ENCODE measurements around the gene SPEM3.

SPEM3 gene

DNA sequence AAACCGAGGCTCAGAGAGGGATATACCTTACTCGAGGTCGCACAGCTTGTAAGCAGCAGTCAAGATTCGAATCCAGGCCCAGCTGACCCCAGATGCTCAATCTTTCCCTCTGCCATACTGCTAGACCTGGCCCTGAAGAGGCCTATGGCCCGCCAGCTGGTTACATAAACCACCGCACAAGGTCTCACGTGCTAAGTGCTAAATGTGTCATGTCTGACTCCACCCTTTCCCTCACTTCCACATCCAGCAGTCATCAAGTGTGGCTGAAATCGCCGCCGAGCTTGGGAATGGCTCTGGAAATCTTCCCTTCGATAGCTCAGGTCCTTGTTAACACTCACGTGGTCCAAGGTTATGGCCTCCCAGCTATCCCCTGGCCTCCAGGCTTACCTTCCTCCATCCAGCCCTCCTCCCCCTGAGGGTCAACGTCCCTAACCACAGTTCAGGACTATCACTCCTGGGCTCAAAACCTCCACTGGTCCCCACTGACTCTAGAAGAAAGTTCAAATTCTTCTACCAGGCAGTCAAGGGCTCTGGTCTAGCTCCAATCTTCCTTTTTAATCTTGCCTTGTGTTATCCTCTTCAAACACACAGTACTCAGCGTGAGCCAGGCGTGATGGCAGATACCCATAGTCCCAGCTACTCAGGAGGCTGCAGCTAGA, 47.2 kb downstream of the SPEM3 start:
- TF ChIP-seq, protein P1, sequence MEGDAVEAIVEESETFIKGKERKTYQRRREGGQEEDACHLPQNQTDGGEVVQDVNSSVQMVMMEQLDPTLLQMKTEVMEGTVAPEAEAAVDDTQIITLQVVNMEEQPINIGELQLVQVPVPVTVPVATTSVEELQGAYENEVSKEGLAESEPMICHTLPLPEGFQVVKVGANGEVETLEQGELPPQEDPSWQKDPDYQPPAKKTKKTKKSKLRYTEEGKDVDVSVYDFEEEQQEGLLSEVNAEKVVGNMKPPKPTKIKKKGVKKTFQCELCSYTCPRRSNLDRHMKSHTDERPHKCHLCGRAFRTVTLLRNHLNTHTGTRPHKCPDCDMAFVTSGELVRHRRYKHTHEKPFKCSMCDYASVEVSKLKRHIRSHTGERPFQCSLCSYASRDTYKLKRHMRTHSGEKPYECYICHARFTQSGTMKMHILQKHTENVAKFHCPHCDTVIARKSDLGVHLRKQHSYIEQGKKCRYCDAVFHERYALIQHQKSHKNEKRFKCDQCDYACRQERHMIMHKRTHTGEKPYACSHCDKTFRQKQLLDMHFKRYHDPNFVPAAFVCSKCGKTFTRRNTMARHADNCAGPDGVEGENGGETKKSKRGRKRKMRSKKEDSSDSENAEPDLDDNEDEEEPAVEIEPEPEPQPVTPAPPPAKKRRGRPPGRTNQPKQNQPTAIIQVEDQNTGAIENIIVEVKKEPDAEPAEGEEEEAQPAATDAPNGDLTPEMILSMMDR (IDR thresholded peaks at IDR 0.05) = no peak
- TF ChIP-seq ZFX (IDR thresholded peaks at IDR 0.05; ENCODE audit: borderline replicate concordance) = no peak
- H3K27ac ChIP-seq = peak overlapping the region; percentile 25; the same call in 1 of the 2 replicates

DNA sequence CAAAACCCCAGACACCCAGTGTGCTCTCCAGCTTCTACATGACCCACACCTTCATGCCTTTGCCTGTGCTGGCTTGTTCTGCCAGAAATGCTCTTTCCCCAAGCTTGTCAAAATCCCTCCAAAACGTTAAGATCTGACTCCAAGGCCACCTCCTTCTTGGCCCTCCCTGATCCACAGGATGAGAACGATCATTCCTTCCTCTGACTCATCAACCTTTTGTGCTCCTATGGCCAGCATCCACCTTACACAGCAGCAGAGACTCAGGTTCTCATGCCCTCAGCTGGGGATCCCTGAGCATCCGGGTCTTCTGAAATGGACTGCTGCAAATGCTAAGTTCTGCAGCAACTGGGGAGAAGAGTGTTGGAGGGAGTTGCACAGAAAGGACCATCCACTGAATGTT, 47.8 kb downstream of the SPEM3 start:
- peak overlapping the region; percentile 25; the same call in 1 of the 2 replicates for H3K27ac ChIP-seq

DNA sequence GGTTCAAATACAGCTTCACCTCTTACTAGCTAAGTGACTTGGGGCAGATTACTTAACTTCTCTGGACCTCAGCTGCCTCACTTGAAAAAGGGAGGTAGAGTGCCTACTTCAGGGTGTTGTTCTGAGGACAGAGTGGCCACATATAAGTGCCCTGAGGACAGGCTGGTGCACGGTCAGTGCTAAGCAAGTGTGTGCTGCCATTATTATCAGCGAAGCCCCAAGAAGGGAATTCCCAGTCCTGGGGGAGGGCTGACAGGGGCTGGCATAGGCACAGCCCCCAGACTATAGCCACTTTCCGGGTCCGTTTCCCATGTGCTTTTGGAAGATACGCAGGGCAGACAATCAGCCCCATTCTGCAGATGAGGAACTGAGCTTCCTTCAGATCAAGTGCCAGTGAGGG, 48.3 kb downstream of the SPEM3 start:
- TF ChIP-seq, protein P1 (IDR thresholded peaks at IDR 0.05) = no peak
- no peak for TF ChIP-seq ZFX (IDR thresholded peaks at IDR 0.05; ENCODE audit: borderline replicate concordance)
- H3K27ac ChIP-seq = peak overlapping the region; percentile 25; the same call in 1 of the 2 replicates

More for the DNA sequence above, 47.8 kb downstream of the SPEM3 start:
- TF ChIP-seq ZFX (IDR thresholded peaks at IDR 0.05; ENCODE audit: borderline replicate concordance) = no peak
- TF ChIP-seq, protein P1 (IDR thresholded peaks at IDR 0.05) = no peak

DNA sequence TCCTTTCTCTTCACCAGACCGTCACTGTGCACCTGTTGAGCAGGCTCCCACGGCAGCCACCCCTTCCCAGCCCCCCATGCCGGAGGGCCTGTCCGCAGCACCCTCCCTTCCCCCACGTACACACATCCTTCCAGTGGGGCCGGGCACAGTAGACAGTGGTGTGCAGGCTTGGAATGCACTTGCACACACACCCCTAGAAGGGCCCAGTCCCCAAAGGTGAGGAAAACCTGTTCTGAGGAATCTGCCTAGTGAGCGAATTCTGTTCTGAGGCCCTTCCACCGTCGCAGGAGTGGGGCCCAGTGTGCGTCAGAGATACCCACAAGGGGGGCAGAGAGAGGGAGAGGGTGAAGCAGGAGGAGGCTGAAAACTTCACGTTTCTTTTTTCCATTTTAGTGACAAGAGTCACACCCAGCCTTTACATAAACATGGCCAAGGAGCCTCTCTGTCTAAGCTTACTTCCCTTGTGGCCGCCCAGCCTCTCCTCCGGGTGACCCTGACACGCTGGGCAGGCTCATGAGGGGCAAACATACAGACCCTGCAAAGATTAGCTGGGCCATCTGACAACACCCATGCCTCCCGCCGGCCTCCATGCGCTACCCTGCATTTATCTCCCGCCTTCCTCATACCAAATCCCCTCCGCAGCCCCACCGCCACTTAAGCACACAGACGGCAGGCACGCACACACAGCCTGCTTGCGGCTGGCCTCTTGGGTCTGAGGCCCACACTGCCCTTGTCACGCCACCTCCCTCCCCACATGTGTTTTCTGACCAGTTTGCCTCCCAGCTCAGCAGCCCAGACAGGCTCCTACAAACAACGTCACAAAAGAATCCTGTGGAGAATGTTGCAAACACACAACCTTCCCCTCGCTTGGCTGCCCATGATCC, 49.0 kb downstream of the SPEM3 start:
- peak overlapping the region; percentile 86; the same call in 1 of the 2 replicates for H3K27ac ChIP-seq
- TF ChIP-seq ZFX (IDR thresholded peaks at IDR 0.05; ENCODE audit: borderline replicate concordance) = no peak
- TF ChIP-seq, protein P1 (IDR thresholded peaks at IDR 0.05) = no peak

DNA sequence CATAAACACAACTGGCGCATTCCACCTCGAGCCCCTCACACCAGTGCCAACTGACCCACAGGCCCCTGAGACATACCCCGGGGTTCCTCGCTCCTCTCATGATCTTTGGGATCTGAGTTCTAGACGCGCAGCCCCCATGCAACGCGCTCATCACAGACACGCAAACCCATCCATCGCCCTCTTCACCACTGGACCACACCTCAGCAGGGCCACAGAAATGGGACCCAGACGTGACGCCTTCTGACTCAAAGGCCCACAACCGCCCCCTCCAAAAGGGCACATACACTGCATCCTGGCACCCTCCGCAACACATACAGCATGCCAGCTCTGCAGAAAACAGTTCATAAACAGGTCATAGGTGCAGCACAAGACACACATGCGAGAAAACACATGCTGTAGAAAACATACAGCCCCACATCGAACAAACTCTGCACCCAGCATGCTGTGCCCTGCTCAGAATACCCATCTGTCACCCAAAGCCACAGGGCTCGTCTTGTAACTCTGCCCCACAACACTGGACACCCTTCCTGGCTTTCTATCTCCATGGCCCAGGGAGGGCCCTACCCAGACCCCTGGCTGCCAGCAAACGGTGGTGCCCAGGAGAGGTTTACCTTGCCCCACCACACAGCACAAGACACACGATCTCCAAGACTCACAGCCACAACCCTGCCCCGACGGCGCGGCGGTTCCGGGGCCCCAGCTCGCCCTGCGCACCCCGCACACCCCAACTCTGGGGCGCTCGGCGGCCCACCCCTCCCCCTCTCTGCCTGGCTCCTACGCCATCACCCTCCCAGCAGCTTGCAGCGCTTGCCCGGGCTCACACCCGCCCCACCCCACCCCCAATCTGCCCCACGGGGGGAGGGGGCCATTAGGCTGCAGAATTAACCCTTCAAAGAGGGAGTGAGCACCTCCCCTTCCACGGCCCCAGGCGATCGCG, 49.9 kb downstream of the SPEM3 start:
- TF ChIP-seq, protein P1 (IDR thresholded peaks at IDR 0.05) = no peak
- TF ChIP-seq ZFX (IDR thresholded peaks at IDR 0.05; ENCODE audit: borderline replicate concordance) = no peak
- peak overlapping the region; percentile 86 for H3K27ac ChIP-seq

DNA sequence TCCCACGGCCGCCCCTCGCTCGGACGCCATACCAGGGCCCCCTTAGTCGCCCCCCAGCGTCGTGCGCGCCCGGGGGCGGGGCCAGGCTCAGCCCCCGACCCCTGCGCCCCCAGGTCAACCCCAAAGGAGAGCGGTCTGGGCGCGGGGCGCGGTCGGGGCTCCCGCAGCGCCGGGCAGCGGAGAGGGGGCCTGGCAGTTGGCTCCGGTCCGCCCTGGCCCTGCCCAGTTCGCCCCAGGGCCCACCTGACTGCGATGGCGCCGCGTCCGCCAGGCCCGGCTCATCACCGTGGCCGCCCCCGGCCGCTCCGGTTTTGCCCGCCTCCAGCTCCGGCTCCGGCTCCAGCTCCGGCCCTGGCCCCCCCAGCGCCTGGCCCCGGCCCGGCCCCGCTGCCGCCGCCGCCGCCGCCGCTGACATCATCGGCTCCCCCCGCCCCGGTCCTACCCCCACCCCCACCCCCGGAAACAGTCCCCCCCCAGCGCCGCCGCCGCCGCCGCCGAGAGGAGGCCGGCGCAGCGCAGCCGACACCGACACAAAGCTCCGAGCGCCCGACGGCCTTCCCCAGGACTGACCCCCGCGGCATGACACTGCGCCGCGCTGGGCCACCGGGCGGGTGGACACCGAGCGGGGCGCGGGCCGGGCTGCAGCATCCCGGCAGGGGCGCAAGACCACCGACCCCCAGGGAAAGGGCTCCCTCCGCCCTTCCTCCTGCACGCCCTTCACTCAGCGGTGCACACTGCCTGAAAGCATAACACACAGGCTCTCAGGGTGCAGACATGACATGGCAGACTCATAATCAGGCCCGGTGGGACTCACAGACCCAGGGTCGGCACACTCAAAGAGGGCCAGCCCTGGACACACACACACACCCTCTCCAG, 50.8 kb downstream of the SPEM3 start, which contains the start of gene ZBTB4:
ZBTB4 (minus strand) TSS at position 419 of the 876 bp plus-strand sequence. CDS start 12,830 bp downstream, outside the sequence.
- TF ChIP-seq, protein P1 (IDR thresholded peaks at IDR 0.05) = no peak
- TF ChIP-seq ZFX (IDR thresholded peaks at IDR 0.05; ENCODE audit: borderline replicate concordance) = no peak
- peak within 1 kb of the TSS; percentile 86 for H3K27ac ChIP-seq

All from 22Rv1 (cell line).